H9 (cell line): Measurements from ENCODE around the gene ABLIM1. TPM values are rescaled to one million over a fixed set of nuclear protein-coding genes. Genes with fewer than 3 reads are reported as not detected.

ENCODE experiments used
- DNase-seq: peaks from one replicate; pipeline ENCODE4 v3.0.0-alpha.2; 2017
- H2AFZ ChIP-seq: one replicate; pipeline ENCODE4 v1.6.1; 2013; ENCODE audit warnings: mild to moderate bottlenecking, low read length, control low read depth, moderate library complexity
- H2AK5ac ChIP-seq: 2 replicates; pipeline ENCODE4 v1.6.1; 2013; ENCODE audit warnings: low read length, control low read depth, mixed read lengths; ENCODE audit not compliant: insufficient read length
- H2BK120ac ChIP-seq: one replicate; pipeline ENCODE4 v1.6.1; 2013; ENCODE audit warnings: low read depth, mild to moderate bottlenecking, low read length, control low read depth, inconsistent platforms; ENCODE audit not compliant: poor library complexity, severe bottlenecking
- H2BK12ac ChIP-seq: 2 replicates; pipeline ENCODE4 v1.6.1; 2013; ENCODE audit warnings: low read length, control low read depth, mixed read lengths, low read depth; ENCODE audit not compliant: insufficient read length
- H2BK15ac ChIP-seq: 2 replicates; pipeline ENCODE4 v1.6.1; 2013; ENCODE audit warnings: low read depth, low read length, control low read depth
- H2BK20ac ChIP-seq: one replicate; pipeline ENCODE4 v1.6.1; 2013; ENCODE audit warnings: low read depth, mild to moderate bottlenecking, low read length, control low read depth, inconsistent platforms; ENCODE audit not compliant: poor library complexity, severe bottlenecking
- H2BK5ac ChIP-seq: 2 replicates; pipeline ENCODE4 v1.6.1; 2013; ENCODE audit warnings: low read length, control low read depth, mixed read lengths; ENCODE audit not compliant: insufficient read length
- H3K14ac ChIP-seq: 2 replicates; pipeline ENCODE4 v1.6.1; 2013; ENCODE audit warnings: low read length, control low read depth; ENCODE audit not compliant: insufficient read depth
- H3K18ac ChIP-seq: 2 replicates; pipeline ENCODE4 v1.6.1; 2013; ENCODE audit warnings: low read depth, mild to moderate bottlenecking, mixed read lengths, low read length, control low read depth; ENCODE audit not compliant: insufficient read length
- H3K23ac ChIP-seq: 2 replicates; pipeline ENCODE4 v1.6.1; 2013; ENCODE audit warnings: low read length, control low read depth, mixed read lengths, low read depth; ENCODE audit not compliant: insufficient read length
- H3K23me2 ChIP-seq: 2 replicates; pipeline ENCODE4 v1.6.1; 2013; ENCODE audit warnings: low read depth, mild to moderate bottlenecking, mixed read lengths, low read length, control low read depth; ENCODE audit not compliant: insufficient read length, poor library complexity, severe bottlenecking
- H3K27ac ChIP-seq: 2 replicates; pipeline ENCODE4 v1.5.1; 2013; ENCODE audit warnings: low read length, control low read depth, mixed read lengths, low read depth; ENCODE audit not compliant: insufficient read length
- H3K27me3 ChIP-seq: 2 replicates; pipeline ENCODE4 v1.6.1; 2013; ENCODE audit warnings: low read length, control low read depth, inconsistent platforms; ENCODE audit not compliant: insufficient read depth
- H3K4ac ChIP-seq: 2 replicates; pipeline ENCODE4 v1.6.1; 2013; ENCODE audit warnings: low read depth, mild to moderate bottlenecking, control low read depth, inconsistent platforms, low read length, moderate library complexity
- H3K4me1 ChIP-seq: 2 replicates; pipeline ENCODE4 v1.6.1; 2013; ENCODE audit warnings: low read length, control low read depth, inconsistent platforms; ENCODE audit not compliant: insufficient read depth
- H3K4me2 ChIP-seq: 2 replicates; pipeline ENCODE4 v1.6.1; 2013; ENCODE audit warnings: low read length, control low read depth, mixed read lengths; ENCODE audit not compliant: insufficient read length, insufficient read depth
- H3K56ac ChIP-seq: 2 replicates; pipeline ENCODE4 v1.6.1; 2013; ENCODE audit warnings: low read depth, mild to moderate bottlenecking, mixed read lengths, low read length, control low read depth; ENCODE audit not compliant: insufficient read length
- H3K79me1 ChIP-seq: 2 replicates; pipeline ENCODE4 v1.6.1; 2013; ENCODE audit warnings: low read depth, mild to moderate bottlenecking, moderate library complexity, low read length, control low read depth, inconsistent platforms; ENCODE audit not compliant: insufficient read depth, poor library complexity, severe bottlenecking
- H3K79me2 ChIP-seq: 2 replicates; pipeline ENCODE4 v1.6.1; 2013; ENCODE audit warnings: low read length, control low read depth, inconsistent platforms; ENCODE audit not compliant: insufficient read depth
- H3K9ac ChIP-seq: 2 replicates; pipeline ENCODE4 v1.6.1; 2013; ENCODE audit warnings: low read length, control low read depth, mixed read lengths; ENCODE audit not compliant: insufficient read length; ENCODE audit errors: extremely low read depth
- H3K9me3 ChIP-seq: one replicate; pipeline ENCODE4 v1.6.1; 2013; ENCODE audit warnings: low read depth, low read length, inconsistent platforms; ENCODE audit not compliant: control insufficient read depth
- H3T11ph ChIP-seq: one replicate; pipeline ENCODE4 v1.6.1; 2013; ENCODE audit warnings: mild to moderate bottlenecking, low read length, control low read depth, inconsistent platforms
- H4K20me1 ChIP-seq: one replicate; pipeline ENCODE4 v1.6.1; 2013; ENCODE audit not compliant: control insufficient read depth, insufficient read length, insufficient read depth
- H4K5ac ChIP-seq: 2 replicates; pipeline ENCODE4 v1.6.1; 2013; ENCODE audit warnings: low read depth, mild to moderate bottlenecking, mixed read lengths, low read length, control low read depth; ENCODE audit not compliant: insufficient read length
- H4K8ac ChIP-seq: replicated peaks from 2 replicates; pipeline ENCODE4 v1.6.1; 2013; ENCODE audit warnings: low read length, control low read depth, mixed read lengths, low read depth; ENCODE audit not compliant: insufficient read length
- H4K91ac ChIP-seq: 2 replicates; pipeline ENCODE4 v1.6.1; 2013; ENCODE audit warnings: low read depth, mild to moderate bottlenecking, moderate library complexity, mixed read lengths, low read length, control low read depth; ENCODE audit not compliant: insufficient read length
- H3K27ac Mint-ChIP-seq, 3 experiments: 2 replicates in 2 of 3; 3 replicates in 1 of 3; pipeline ENCODE4 v1.8.0; 2020 to 2021; ENCODE audit warnings: mixed read lengths in 3 of 3, mild to moderate bottlenecking in 1 of 3, moderate library complexity in 1 of 3
- H3K27me3 Mint-ChIP-seq: 2 replicates; pipeline ENCODE4 v1.8.0; 2021; ENCODE audit warnings: low read depth, mild to moderate bottlenecking, moderate library complexity, mixed read lengths
- H3K36me3 Mint-ChIP-seq, 3 experiments: 2 replicates in 2 of 3; 3 replicates in 1 of 3; pipeline ENCODE4 v1.8.0; 2020 to 2021; ENCODE audit warnings: low read depth in 3 of 3, mixed read lengths in 3 of 3; ENCODE audit not compliant: insufficient read depth in 1 of 3
- H3K4me1 Mint-ChIP-seq, 2 experiments: 2 replicates each; pipeline ENCODE4 v1.8.0; 2020; ENCODE audit warnings: mixed read lengths in 2 of 2
- H3K4me3 Mint-ChIP-seq, 2 experiments: 2 replicates in 1 of 2; 3 replicates in 1 of 2; pipeline ENCODE4 v1.8.0; 2020 to 2021; ENCODE audit warnings: mild to moderate bottlenecking in 2 of 2, mixed read lengths in 2 of 2, moderate library complexity in 1 of 2
- H3K9me3 Mint-ChIP-seq, 2 experiments: 2 replicates in 1 of 2; 3 replicates in 1 of 2; pipeline ENCODE4 v1.8.0; 2020; ENCODE audit warnings: mild to moderate bottlenecking in 2 of 2, mixed read lengths in 2 of 2, moderate library complexity in 1 of 2
- CTCF ChIP-seq: fragments of 200-600 bp; sonication (generic); conservative IDR thresholded peaks from 3 replicates; pipeline ENCODE4 v1.8.0; 2021; ENCODE audit warnings: antibody characterized with exemption, mild to moderate bottlenecking
- WGBS: extraction: QIAGEN DNeasy Blood & Tissue Kit; methylation state at CpG from one replicate; pipeline ENCODE4 v1.1.7; 2013; ENCODE audit warnings: missing lambda C conversion rate, low lambda C conversion rate, mixed read lengths; ENCODE audit not compliant: insufficient read length; ENCODE audit errors: extremely low coverage; 5-methylcytosine and 5-hydroxymethylcytosine counted together
- total RNA-seq: library from RNA; stranded (reverse); gene quantifications from 2 replicates; pipeline ENCODE4 v1.2.1, GENCODE V29; 2021

ABLIM1 gene
- total RNA-seq, 1 experiment from 2014 or later: 32.1 TPM

- Mint-ChIP-seq H3K4me3 (no peak overlapping the region), H3K27ac (no peak overlapping the region), H3K27me3 (peaks cover 30% of the 10 kb centered on the region), H3K9me3 (no peaks in the 10 kb centered on the region), H3K36me3 (no peaks in the 10 kb centered on the region), H3K4me1 (peaks cover 9 to 14% of the 10 kb centered on the region in 2 experiments)
- H4K5ac ChIP-seq: no peak overlapping the region
- H4K91ac ChIP-seq: no peak overlapping the region
- peak overlapping the region; percentile 28; the same call in 1 of the 2 replicates for H3K14ac ChIP-seq
- no peaks in the 10 kb centered on the region for H3K9me3 ChIP-seq
- H3K9ac ChIP-seq: no peak overlapping the region
- H2AK5ac ChIP-seq: no peak overlapping the region
- no peak overlapping the region for H3K56ac ChIP-seq
- no peak overlapping the region for H2BK12ac ChIP-seq
- no peak overlapping the region for H3K27ac ChIP-seq
- H4K8ac ChIP-seq: no peak overlapping the region
- no peaks in the 10 kb centered on the region for H3K27me3 ChIP-seq
- H3K79me2 ChIP-seq: no peaks in the 10 kb centered on the region
- H2BK20ac ChIP-seq: no peak overlapping the region
- H4K20me1 ChIP-seq: no peaks in the 10 kb centered on the region
- no peak overlapping the region for H3K23ac ChIP-seq
- H2BK120ac ChIP-seq: no peak overlapping the region
- H3K4ac ChIP-seq: no peak overlapping the region
- no peak overlapping the region for H2BK15ac ChIP-seq
- H3T11ph ChIP-seq: no peak overlapping the region
- no peak overlapping the region for H3K18ac ChIP-seq
- peaks cover 3% of the 10 kb centered on the region; the same call in 1 of the 2 replicates for H3K4me1 ChIP-seq
- H3K23me2 ChIP-seq: no peaks in the 10 kb centered on the region
- no peak overlapping the region for H2BK5ac ChIP-seq
- no peak for TF ChIP-seq CTCF
- DNase-seq: no peak
- no peak overlapping the region for H2AFZ ChIP-seq
- H3K4me2 ChIP-seq: no peak overlapping the region
- no CpG with 5 or more reads among the region's 5 CpGs for WGBS
- H3K79me1 ChIP-seq: no peaks in the 10 kb centered on the region
Observed at GRCh38 chr10:114391599-114391998, 266.5 kb downstream of the ABLIM1 start.
